MM.1S (cell line): ENCODE results near the gene FA2H.

ENCODE experiments used
- EZH2 ChIP-seq: fragments of 300-600 bp; sonication (generic); optimal IDR thresholded peaks from 2 replicates; pipeline ENCODE3; 2017; ENCODE audit warnings: low read depth, mild to moderate bottlenecking, antibody characterized with exemption, low read length, mixed read lengths
- EZH2phosphoT487 ChIP-seq: fragments of 300-600 bp; sonication (generic); IDR thresholded peaks from 2 replicates; pipeline ENCODE4 v1.6.1; 2018; ENCODE audit warnings: antibody characterized with exemption, low read length
- TF ChIP-seq, protein P1 (sequence below): fragments of 300-600 bp; sonication (generic); IDR thresholded peaks from 2 replicates; pipeline ENCODE4 v1.5.1; 2016; ENCODE audit warnings: antibody characterized with exemption, low read length, mixed read lengths

DNA sequence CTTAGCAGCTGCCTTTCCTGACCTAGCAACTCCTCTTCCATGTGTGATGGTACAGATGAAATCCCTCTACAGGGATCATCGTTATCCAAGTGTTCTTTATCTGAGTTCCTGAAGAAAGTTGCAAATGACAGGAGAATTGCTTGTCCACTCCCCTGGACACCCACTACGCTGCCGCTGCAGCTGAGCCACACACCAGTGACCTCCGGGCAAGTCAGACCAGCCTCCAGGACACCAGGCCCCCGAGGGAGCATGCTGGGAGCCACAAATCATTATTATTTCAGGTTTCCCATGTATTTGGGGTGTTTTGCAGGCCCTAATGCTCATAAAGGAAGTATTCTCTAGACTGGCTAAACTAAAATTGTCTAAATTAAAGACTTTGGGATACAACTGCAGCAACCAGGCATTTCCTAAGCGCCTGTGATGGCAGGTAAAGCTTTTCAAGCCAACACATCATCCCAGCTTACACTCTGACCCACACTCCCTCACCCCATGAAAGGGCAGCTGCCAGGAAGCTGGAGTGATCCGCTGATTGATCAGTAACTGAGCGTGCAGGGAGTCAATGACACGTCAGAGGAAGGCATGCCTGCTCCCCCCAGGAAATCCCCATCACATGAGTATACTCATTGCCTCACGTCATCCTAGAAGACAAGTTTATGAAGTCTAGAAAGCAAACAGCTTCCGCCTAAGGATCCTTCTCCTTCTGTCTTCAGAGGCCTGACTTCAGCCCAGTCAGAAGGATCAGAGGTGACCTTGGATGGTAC is 14.4 kb downstream of the FA2H start:
- TF ChIP-seq, protein P1, sequence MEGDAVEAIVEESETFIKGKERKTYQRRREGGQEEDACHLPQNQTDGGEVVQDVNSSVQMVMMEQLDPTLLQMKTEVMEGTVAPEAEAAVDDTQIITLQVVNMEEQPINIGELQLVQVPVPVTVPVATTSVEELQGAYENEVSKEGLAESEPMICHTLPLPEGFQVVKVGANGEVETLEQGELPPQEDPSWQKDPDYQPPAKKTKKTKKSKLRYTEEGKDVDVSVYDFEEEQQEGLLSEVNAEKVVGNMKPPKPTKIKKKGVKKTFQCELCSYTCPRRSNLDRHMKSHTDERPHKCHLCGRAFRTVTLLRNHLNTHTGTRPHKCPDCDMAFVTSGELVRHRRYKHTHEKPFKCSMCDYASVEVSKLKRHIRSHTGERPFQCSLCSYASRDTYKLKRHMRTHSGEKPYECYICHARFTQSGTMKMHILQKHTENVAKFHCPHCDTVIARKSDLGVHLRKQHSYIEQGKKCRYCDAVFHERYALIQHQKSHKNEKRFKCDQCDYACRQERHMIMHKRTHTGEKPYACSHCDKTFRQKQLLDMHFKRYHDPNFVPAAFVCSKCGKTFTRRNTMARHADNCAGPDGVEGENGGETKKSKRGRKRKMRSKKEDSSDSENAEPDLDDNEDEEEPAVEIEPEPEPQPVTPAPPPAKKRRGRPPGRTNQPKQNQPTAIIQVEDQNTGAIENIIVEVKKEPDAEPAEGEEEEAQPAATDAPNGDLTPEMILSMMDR = no peak
- TF ChIP-seq EZH2phosphoT487 (no peak), EZH2 (no peak)
